Measurements from ENCODE around the gene SPIRE1.

DNA sequence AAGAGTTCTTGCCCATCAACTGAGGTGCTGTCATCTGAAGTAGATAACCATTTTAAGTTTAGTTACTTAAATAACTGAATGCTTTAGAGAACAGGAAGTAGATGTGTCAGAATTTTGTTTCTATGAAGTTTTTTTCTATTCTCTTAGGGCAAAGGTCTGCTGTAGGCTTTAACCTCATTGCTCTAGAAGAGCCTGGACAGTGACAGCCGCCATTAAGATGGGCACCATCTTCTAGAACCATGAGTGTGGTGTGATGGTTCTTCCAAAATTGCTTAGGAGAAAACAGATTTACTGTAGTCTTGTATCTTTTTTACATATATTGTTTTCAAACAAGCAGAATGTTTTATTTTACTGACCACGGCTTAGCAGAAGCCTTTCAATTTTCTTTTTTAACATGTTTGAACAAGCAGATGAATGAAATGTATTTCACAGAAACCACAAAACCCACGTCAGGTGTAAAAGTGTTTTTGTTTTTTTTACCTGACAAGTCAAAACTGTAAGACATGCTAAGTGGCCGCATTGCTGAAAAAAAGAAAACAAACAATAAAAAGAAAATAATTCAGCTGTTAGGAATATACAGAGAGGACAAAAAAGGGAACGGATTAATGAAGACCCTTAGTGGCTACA is 172.3 kb downstream of the SPIRE1 start:
- TF ChIP-seq, protein P1, sequence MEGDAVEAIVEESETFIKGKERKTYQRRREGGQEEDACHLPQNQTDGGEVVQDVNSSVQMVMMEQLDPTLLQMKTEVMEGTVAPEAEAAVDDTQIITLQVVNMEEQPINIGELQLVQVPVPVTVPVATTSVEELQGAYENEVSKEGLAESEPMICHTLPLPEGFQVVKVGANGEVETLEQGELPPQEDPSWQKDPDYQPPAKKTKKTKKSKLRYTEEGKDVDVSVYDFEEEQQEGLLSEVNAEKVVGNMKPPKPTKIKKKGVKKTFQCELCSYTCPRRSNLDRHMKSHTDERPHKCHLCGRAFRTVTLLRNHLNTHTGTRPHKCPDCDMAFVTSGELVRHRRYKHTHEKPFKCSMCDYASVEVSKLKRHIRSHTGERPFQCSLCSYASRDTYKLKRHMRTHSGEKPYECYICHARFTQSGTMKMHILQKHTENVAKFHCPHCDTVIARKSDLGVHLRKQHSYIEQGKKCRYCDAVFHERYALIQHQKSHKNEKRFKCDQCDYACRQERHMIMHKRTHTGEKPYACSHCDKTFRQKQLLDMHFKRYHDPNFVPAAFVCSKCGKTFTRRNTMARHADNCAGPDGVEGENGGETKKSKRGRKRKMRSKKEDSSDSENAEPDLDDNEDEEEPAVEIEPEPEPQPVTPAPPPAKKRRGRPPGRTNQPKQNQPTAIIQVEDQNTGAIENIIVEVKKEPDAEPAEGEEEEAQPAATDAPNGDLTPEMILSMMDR (IDR thresholded peaks at IDR 0.05; ENCODE audit: borderline replicate concordance, extremely low read depth, low read length, poor library complexity, severe bottlenecking), result no peak
- TF ChIP-seq EZH2 (IDR thresholded peaks at IDR 0.05; ENCODE audit: borderline replicate concordance, low read depth, low read length, severe bottlenecking), result no peak
